ENCODE results near the gene SLC9A4.

The SLC9A4 gene

GRCh38 chr2:102473020-102473419, at the start of gene SLC9A4:
TSS of gene SLC9A4 (plus strand) at chr2:102473226. CDS start at chr2:102473760, 534 bp downstream.
- Mint-ChIP-seq H3K36me3 (no peaks in the 10 kb centered on the region), H3K9me3 (peaks cover 7% of the 10 kb centered on the region), H3K27ac (no peak within 1 kb of the TSS), H3K4me3 (no peak within 1 kb of the TSS), H3K4me1 (no peaks in the 10 kb centered on the region)
- ATAC-seq (no peak), DNase-seq (ENCODE audit: low spot score in 2 of 2) (peak; percentile 31 to 75)

GRCh38 chr2:102423368-102423767, 49.7 kb upstream of the SLC9A4 start:
- Mint-ChIP-seq H3K4me3 (peak overlapping the region; percentile 58), H3K9me3 (no peaks in the 10 kb centered on the region), H3K36me3 (peaks cover 12% of the 10 kb centered on the region), H3K27ac (peak overlapping the region; percentile 81), H3K4me1 (peaks cover 76% of the 10 kb centered on the region)
- DNase-seq (ENCODE audit: low spot score in 2 of 2): no peak
- no peak for ATAC-seq

- peaks cover 86% of the 10 kb centered on the region for H3K4me1 Mint-ChIP-seq
- peak; percentile 55 for ATAC-seq
- H3K27ac Mint-ChIP-seq: no peak overlapping the region
- H3K36me3 Mint-ChIP-seq: peaks cover 19% of the 10 kb centered on the region
- H3K4me3 Mint-ChIP-seq: peak overlapping the region; percentile 58
- DNase-seq (ENCODE audit: low spot score in 2 of 2): no peak
- H3K9me3 Mint-ChIP-seq: no peaks in the 10 kb centered on the region
These were observed 48.3 kb upstream of the SLC9A4 start for GRCh38 chr2:102424754-102425153.

- Mint-ChIP-seq H3K4me3 (peak overlapping the region; percentile 58), H3K4me1 (peaks cover 88% of the 10 kb centered on the region), H3K27ac (no peak overlapping the region), H3K9me3 (no peaks in the 10 kb centered on the region), H3K36me3 (peaks cover 19% of the 10 kb centered on the region)
- no peak for DNase-seq (ENCODE audit: low spot score in 2 of 2)
- ATAC-seq: no peak
These were observed 47.4 kb upstream of the SLC9A4 start for GRCh38 chr2:102425441-102426132.

- ATAC-seq: no peak
- DNase-seq (ENCODE audit: low spot score in 2 of 2): no peak
- Mint-ChIP-seq H3K9me3 (no peaks in the 10 kb centered on the region), H3K4me3 (peak overlapping the region; percentile 62), H3K4me1 (peaks cover 87% of the 10 kb centered on the region), H3K27ac (peak overlapping the region; percentile 0), H3K36me3 (peaks cover 19% of the 10 kb centered on the region)
These were observed 45.8 kb upstream of the SLC9A4 start for GRCh38 chr2:102427249-102427648.

- no peak for DNase-seq (ENCODE audit: low spot score in 2 of 2)
- peaks cover 14% of the 10 kb centered on the region for H3K36me3 Mint-ChIP-seq
- H3K27ac Mint-ChIP-seq: peak overlapping the region; percentile 0
- H3K4me1 Mint-ChIP-seq: peaks cover 75% of the 10 kb centered on the region
- no peaks in the 10 kb centered on the region for H3K9me3 Mint-ChIP-seq
- ATAC-seq: peak; percentile 62
- peak overlapping the region; percentile 62 for H3K4me3 Mint-ChIP-seq
These were observed 44.5 kb upstream of the SLC9A4 start for GRCh38 chr2:102428573-102428972.

- DNase-seq (ENCODE audit: low spot score in 2 of 2): peak in 1 of 2 donors; percentile 42
- Mint-ChIP-seq H3K27ac (no peak overlapping the region), H3K4me1 (peaks cover 71% of the 10 kb centered on the region), H3K4me3 (no peak overlapping the region), H3K36me3 (peaks cover 16% of the 10 kb centered on the region), H3K9me3 (no peaks in the 10 kb centered on the region)
- no peak for ATAC-seq
These were observed 40.6 kb upstream of the SLC9A4 start for GRCh38 chr2:102432386-102432785.

GRCh38 chr2:102433973-102434654, 38.9 kb upstream of the SLC9A4 start:
- H3K4me3 Mint-ChIP-seq: no peak overlapping the region
- H3K36me3 Mint-ChIP-seq: peaks cover 15% of the 10 kb centered on the region
- no peaks in the 10 kb centered on the region for H3K9me3 Mint-ChIP-seq
- H3K4me1 Mint-ChIP-seq: peaks cover 55% of the 10 kb centered on the region
- H3K27ac Mint-ChIP-seq: no peak overlapping the region
- no peak for ATAC-seq
- no peak for DNase-seq (ENCODE audit: low spot score in 2 of 2)

- Mint-ChIP-seq H3K9me3 (no peaks in the 10 kb centered on the region), H3K36me3 (peaks cover 9% of the 10 kb centered on the region), H3K4me3 (peak overlapping the region; percentile 46), H3K27ac (peak overlapping the region; percentile 15), H3K4me1 (peaks cover 48% of the 10 kb centered on the region)
- ATAC-seq (peak; percentile 79), DNase-seq (ENCODE audit: low spot score in 2 of 2) (peak in 1 of 2 donors; percentile 38)
These were observed 38.2 kb upstream of the SLC9A4 start for GRCh38 chr2:102434655-102435381.

- H3K4me1 Mint-ChIP-seq: peaks cover 39% of the 10 kb centered on the region
- no peak for DNase-seq (ENCODE audit: low spot score in 2 of 2)
- H3K9me3 Mint-ChIP-seq: no peaks in the 10 kb centered on the region
- ATAC-seq: no peak
- peak overlapping the region; percentile 45 for H3K27ac Mint-ChIP-seq
- peak overlapping the region; percentile 46 for H3K4me3 Mint-ChIP-seq
- H3K36me3 Mint-ChIP-seq: peaks cover 9% of the 10 kb centered on the region
These were observed 37.3 kb upstream of the SLC9A4 start for GRCh38 chr2:102435741-102436140.

- Mint-ChIP-seq H3K4me3 (peak overlapping the region; percentile 46), H3K27ac (peak overlapping the region; percentile 45), H3K9me3 (no peaks in the 10 kb centered on the region), H3K36me3 (peaks cover 9% of the 10 kb centered on the region), H3K4me1 (peaks cover 35% of the 10 kb centered on the region)
- peak in 1 of 2 donors; percentile 70 for DNase-seq (ENCODE audit: low spot score in 2 of 2)
- peak; percentile 2 for ATAC-seq
These were observed 36.7 kb upstream of the SLC9A4 start for GRCh38 chr2:102436323-102436722.

GRCh38 chr2:102437122-102437521, 35.9 kb upstream of the SLC9A4 start:
- peaks cover 14% of the 10 kb centered on the region for H3K36me3 Mint-ChIP-seq
- no peaks in the 10 kb centered on the region for H3K9me3 Mint-ChIP-seq
- ATAC-seq (peak; percentile 47), DNase-seq (ENCODE audit: low spot score in 2 of 2) (peak in 1 of 2 donors; percentile 41)
- peaks cover 27% of the 10 kb centered on the region for H3K4me1 Mint-ChIP-seq
- H3K27ac Mint-ChIP-seq: peak overlapping the region; percentile 44
- peak overlapping the region; percentile 28 for H3K4me3 Mint-ChIP-seq

- peak; percentile 55 for ATAC-seq
- peak in 1 of 2 donors; percentile 53 for DNase-seq (ENCODE audit: low spot score in 2 of 2)
- H3K4me1 Mint-ChIP-seq: peaks cover 29% of the 10 kb centered on the region
- H3K9me3 Mint-ChIP-seq: no peaks in the 10 kb centered on the region
- H3K36me3 Mint-ChIP-seq: peaks cover 17% of the 10 kb centered on the region
- no peak overlapping the region for H3K27ac Mint-ChIP-seq
- H3K4me3 Mint-ChIP-seq: no peak overlapping the region
These were observed 34.9 kb upstream of the SLC9A4 start for GRCh38 chr2:102438111-102438510.

- H3K4me3 Mint-ChIP-seq: no peak overlapping the region
- H3K36me3 Mint-ChIP-seq: peaks cover 22% of the 10 kb centered on the region
- peaks cover 34% of the 10 kb centered on the region for H3K4me1 Mint-ChIP-seq
- no peak overlapping the region for H3K27ac Mint-ChIP-seq
- DNase-seq (ENCODE audit: low spot score in 2 of 2) (no peak), ATAC-seq (peak; percentile 68)
- H3K9me3 Mint-ChIP-seq: no peaks in the 10 kb centered on the region
These were observed 34.4 kb upstream of the SLC9A4 start for GRCh38 chr2:102438578-102438977.

- Mint-ChIP-seq H3K27ac (no peak overlapping the region), H3K36me3 (peaks cover 22% of the 10 kb centered on the region), H3K9me3 (no peaks in the 10 kb centered on the region), H3K4me3 (no peak overlapping the region), H3K4me1 (peaks cover 34% of the 10 kb centered on the region)
- DNase-seq (ENCODE audit: low spot score in 2 of 2) (peak in 1 of 2 donors; percentile 44), ATAC-seq (no peak)
These were observed 33.8 kb upstream of the SLC9A4 start for GRCh38 chr2:102439065-102439695.

All from stimulated activated effector memory CD8-positive, alpha-beta T cell treated with anti-CD3 and anti-CD28 coated beads, Interleukin-12 subunit alpha, Interleukin-12 subunit beta, amount 100 ng/mL, for 72 hours (primary cell).